Vagina (tissue), 2 donors: ENCODE measurements around the gene TMEM165. TPM values are rescaled to one million over a fixed set of nuclear protein-coding genes. Genes with fewer than 3 reads are reported as not detected.

ENCODE experiments used
- DNase-seq, 2 donors: peaks; one replicate each; pipeline ENCODE4 v3.0.0-alpha.2; 2017; ENCODE audit errors: extremely low spot score in 2 of 2
- H3K27ac ChIP-seq: fragments of 200-600 bp; sonication (generic); one replicate; pipeline ENCODE4 v1.5.1; 2019
- H3K27me3 ChIP-seq: fragments of 200-600 bp; sonication (generic); one replicate; pipeline ENCODE4 v1.5.1; 2019
- H3K36me3 ChIP-seq, 2 donors: fragments of 200-600 bp; sonication (generic); one replicate each; pipeline ENCODE4 v1.5.1; 2017 to 2019
- H3K4me1 ChIP-seq: fragments of 200-600 bp; sonication (generic); one replicate; pipeline ENCODE4 v1.5.1; 2019
- H3K4me3 ChIP-seq, 2 donors: fragments of 200-600 bp; sonication (generic); 1 replicate in 1 of 2; 2 replicates in 1 of 2; pipeline ENCODE4 v1.5.1; 2016 to 2019
- H3K9me3 ChIP-seq: fragments of 200-600 bp; sonication (generic); one replicate; pipeline ENCODE4 v1.5.1; 2019
- CTCF ChIP-seq, 3 experiments: fragments of 450-650 bp in 2 of 3; fragments of 200-600 bp in 1 of 3; sonication (generic) in 1 of 3; IDR thresholded peaks; one replicate each; pipeline ENCODE4 v1.5.1; 2017 to 2019; ENCODE audit warnings: antibody characterized with exemption in 3 of 3, mild to moderate bottlenecking in 2 of 3, moderate library complexity in 2 of 3
- POLR2A ChIP-seq, 2 donors: fragments of 450-650 bp; IDR thresholded peaks; one replicate each; pipeline ENCODE4 v1.6.1; 2017; ENCODE audit warnings: antibody characterized with exemption in 2 of 2, mild to moderate bottlenecking in 2 of 2, moderate library complexity in 2 of 2
- POLR2AphosphoS5 ChIP-seq, 2 donors: sonication (generic); formaldehyde crosslinking; IDR thresholded peaks; one replicate each; pipeline ENCODE4 v1.9.0; 2017; ENCODE audit warnings: antibody characterized with exemption in 2 of 2, mild to moderate bottlenecking in 2 of 2, low read depth in 1 of 2; ENCODE audit not compliant: insufficient read depth in 1 of 2
- intact Hi-C: fragments of 100-400 bp; cut with DNase I; formaldehyde crosslinking; loops from one replicate; pipeline ENCODE4 v1.15.1; 2023
- total RNA-seq: library from RNA; depleted of rRNA; stranded (reverse); fragments of >200 nt; gene quantifications from one replicate; pipeline ENCODE4 v1.2.3, GENCODE V29; 2016

The TMEM165 gene
- 171 TPM for total RNA-seq

GRCh38 chr4:55395529-55396307 lies at the start of gene TMEM165:
TSS of gene TMEM165 (plus strand) at chr4:55395957. CDS start at chr4:55396190, 233 bp downstream.
- intact Hi-C loops: loop anchor here (2.0 to 10.0 kb wide), 3 partner anchors 35 to 151 kb away; partner anchors contain the start of genes CLOCK and SRD5A3
- Histone ChIP-seq H3K4me3 (peak within 1 kb of the TSS; percentile 86 to 95), H3K27ac (peak within 1 kb of the TSS; percentile 99), H3K4me1 (peaks cover 31% of the 10 kb centered on the region), H3K9me3 (no peaks in the 10 kb centered on the region), H3K27me3 (no peaks in the 10 kb centered on the region), H3K36me3 (no peaks in the 10 kb centered on the region)
- DNase-seq: peak in 1 of 2 donors; percentile 94
- TF ChIP-seq POLR2A (IDR thresholded peaks at IDR 0.05) (peak in 1 of 2 donors; percentile 94), CTCF (IDR thresholded peaks at IDR 0.05) (no peak), POLR2AphosphoS5 (IDR thresholded peaks at IDR 0.05; ENCODE audit: insufficient read depth in 1 of 2, low read depth in 1 of 2) (peak; percentile 33 to 90)

GRCh38 chr4:55345980-55346850 lies 49.5 kb upstream of the TMEM165 start, which contains the start of gene SRD5A3:
TSS of gene SRD5A3 (plus strand) at chr4:55346242. CDS start at chr4:55346337, 95 bp downstream.
- peaks cover 23% of the 10 kb centered on the region for H3K4me1 ChIP-seq
- H3K27ac ChIP-seq: peak within 1 kb of the TSS; percentile 98
- no peak for DNase-seq
- peak within 1 kb of the TSS; percentile 68 to 76 for H3K4me3 ChIP-seq
- H3K27me3 ChIP-seq: no peaks in the 10 kb centered on the region
- no peaks in the 10 kb centered on the region for H3K9me3 ChIP-seq
- intact Hi-C loops: loop anchor here (2.0 to 10.0 kb wide), 2 partner anchors 49 to 201 kb away; partner anchors contain the start of genes CLOCK and TMEM165
- TF ChIP-seq POLR2A (IDR thresholded peaks at IDR 0.05): peak in 1 of 2 donors; percentile 13
- TF ChIP-seq POLR2AphosphoS5 (IDR thresholded peaks at IDR 0.05; ENCODE audit: insufficient read depth in 1 of 2, low read depth in 1 of 2): peak in 1 of 2 donors; percentile 66
- TF ChIP-seq CTCF (IDR thresholded peaks at IDR 0.05): peak; percentile 81 to 98 (median 94)
- no peaks in the 10 kb centered on the region for H3K36me3 ChIP-seq

GRCh38 chr4:55346851-55347255 lies 48.9 kb upstream of the TMEM165 start:
- no peaks in the 10 kb centered on the region for H3K27me3 ChIP-seq
- DNase-seq: no peak
- peaks cover 23% of the 10 kb centered on the region for H3K4me1 ChIP-seq
- TF ChIP-seq POLR2A (IDR thresholded peaks at IDR 0.05) (no peak), CTCF (IDR thresholded peaks at IDR 0.05) (no peak)
- H3K36me3 ChIP-seq: no peaks in the 10 kb centered on the region
- H3K4me3 ChIP-seq: peak overlapping the region; percentile 68 to 76
- intact Hi-C loops: loop anchor here (2.0 to 10.0 kb wide), 2 partner anchors 48 to 200 kb away; partner anchors contain the start of genes CLOCK and TMEM165
- peak overlapping the region; percentile 98 for H3K27ac ChIP-seq
- H3K9me3 ChIP-seq: no peaks in the 10 kb centered on the region

- H3K4me3 ChIP-seq: no peak overlapping the region
- peaks cover 23% of the 10 kb centered on the region for H3K4me1 ChIP-seq
- intact Hi-C loops: loop anchor here (2.0 to 10.0 kb wide), 2 partner anchors 47 to 199 kb away; partner anchors contain the start of genes CLOCK and TMEM165
- H3K27me3 ChIP-seq: no peaks in the 10 kb centered on the region
- H3K36me3 ChIP-seq: no peaks in the 10 kb centered on the region
- no peak overlapping the region for H3K27ac ChIP-seq
- TF ChIP-seq POLR2AphosphoS5 (IDR thresholded peaks at IDR 0.05; ENCODE audit: insufficient read depth in 1 of 2, low read depth in 1 of 2) (no peak), POLR2A (IDR thresholded peaks at IDR 0.05) (no peak), CTCF (IDR thresholded peaks at IDR 0.05) (no peak)
- no peaks in the 10 kb centered on the region for H3K9me3 ChIP-seq
- DNase-seq: no peak
These were observed 48.0 kb upstream of the TMEM165 start for GRCh38 chr4:55347610-55348228.
